A673 (cell line): Measurements from ENCODE around the gene EXOC4. TPM values are rescaled to one million over a fixed set of nuclear protein-coding genes. Genes with fewer than 3 reads are reported as not detected.

ENCODE experiments used
- BruUV-seq: library from RNA; stranded (reverse); fragments of 400-500 nt; replicated peaks from 2 replicates; lab custom pipeline; 2021; lab: Mats Ljungman, UMichigan
- CTCF ChIA-PET: fragments of 300-600 bp; sonication (Branson Sonifier 250); formaldehyde crosslinking; loops from one replicate; lab custom pipeline; 2022; ENCODE audit warnings: antibody characterized with exemption; lab: Charles Lee
- POLR2A ChIA-PET: fragments of 300-600 bp; sonication (Branson Sonifier 250); formaldehyde crosslinking; loops from one replicate; lab custom pipeline; 2022; ENCODE audit warnings: antibody characterized with exemption; ENCODE audit not compliant: low non-redundant PET; lab: Charles Lee
- DNase-seq: peaks from one replicate; pipeline ENCODE4 v3.0.0-alpha.2; 2015; ENCODE audit warnings: low spot score
- H3K27ac ChIP-seq: fragments of 200-600 bp; sonication (generic); 2 replicates; pipeline ENCODE4 v1.5.1; 2016; ENCODE audit warnings: mixed run types, low read depth, mild to moderate bottlenecking, mixed read lengths, antibody characterized with exemption, low read length; ENCODE audit not compliant: poor library complexity, severe bottlenecking
- H3K27me3 ChIP-seq: fragments of 200-600 bp; sonication (generic); replicated peaks from 2 replicates; pipeline ENCODE4 v1.6.1; 2017; ENCODE audit warnings: mixed run types, low read depth, mild to moderate bottlenecking, mixed read lengths, antibody characterized with exemption, low read length; ENCODE audit not compliant: insufficient read depth, poor library complexity
- H3K36me3 ChIP-seq: fragments of 200-600 bp; sonication (generic); 2 replicates; pipeline ENCODE4 v1.6.1; 2016; ENCODE audit warnings: mixed run types, mild to moderate bottlenecking, mixed read lengths, antibody characterized with exemption, low read length; ENCODE audit not compliant: insufficient read depth, poor library complexity, severe bottlenecking
- H3K4me1 ChIP-seq: fragments of 200-600 bp; sonication (generic); 2 replicates; pipeline ENCODE4 v1.6.1; 2017; ENCODE audit warnings: mixed run types, mild to moderate bottlenecking, mixed read lengths, antibody characterized with exemption, low read length; ENCODE audit not compliant: insufficient read depth, poor library complexity, severe bottlenecking
- H3K4me3 ChIP-seq: fragments of 200-600 bp; sonication (generic); 2 replicates; pipeline ENCODE4 v1.5.1; 2016; ENCODE audit warnings: low read depth, mixed run types, mild to moderate bottlenecking, mixed read lengths, low read length; ENCODE audit not compliant: poor library complexity, severe bottlenecking
- H3K9me3 ChIP-seq: fragments of 200-600 bp; sonication (generic); 2 replicates; pipeline ENCODE4 v1.6.1; 2016; ENCODE audit warnings: mixed run types, low read depth, mild to moderate bottlenecking, mixed read lengths, antibody characterized with exemption, low read length; ENCODE audit not compliant: poor library complexity, severe bottlenecking
- CTCF ChIP-seq: fragments of 300-800, 200-600 bp; sonication (generic); conservative IDR thresholded peaks from 2 replicates; pipeline ENCODE4 v1.5.1; 2017; ENCODE audit warnings: low read depth, mild to moderate bottlenecking, antibody characterized with exemption, low read length, moderate library complexity, mixed read lengths
- EZH2 ChIP-seq: fragments of 200-600 bp; sonication (generic); IDR thresholded peaks from 2 replicates; pipeline ENCODE4 v1.6.1; 2017; ENCODE audit warnings: borderline replicate concordance, low read depth, mild to moderate bottlenecking, mixed read lengths, antibody characterized with exemption, low read length; ENCODE audit not compliant: poor library complexity, severe bottlenecking
- intact Hi-C: fragments of 100-400 bp; cut with micrococcal nuclease; formaldehyde crosslinking; loops from one replicate; pipeline ENCODE4 v1.10.0; 2022; ENCODE audit not compliant: unreplicated experiment
- total RNA-seq: library from RNA; stranded (reverse); gene quantifications from 2 replicates; pipeline ENCODE4 v1.2.3, GENCODE V29; 2021

Gene EXOC4
- total RNA-seq, 1 experiment from 2014 or later = 66.1 TPM

GRCh38 chr7:133750287-133750686 is 497.4 kb downstream of the EXOC4 start:
- Histone ChIP-seq H3K4me3 (no peak overlapping the region), H3K27ac (no peak overlapping the region), H3K9me3 (no peaks in the 10 kb centered on the region), H3K4me1 (peaks cover 17% of the 10 kb centered on the region), H3K27me3 (no peaks in the 10 kb centered on the region), H3K36me3 (no peaks in the 10 kb centered on the region)
- DNase-seq = peak; percentile 78
- TF ChIP-seq EZH2 (no peak), CTCF (no peak)
- CTCF ChIA-PET = no interaction called here
- intact Hi-C loops = no loop called here
- POLR2A ChIA-PET = no interaction called here
- BruUV-seq = no TSS peak

GRCh38 chr7:133751079-133751478 is 498.2 kb downstream of the EXOC4 start:
- H3K4me3 ChIP-seq = no peak overlapping the region
- H3K9me3 ChIP-seq = no peaks in the 10 kb centered on the region
- intact Hi-C loops = no loop called here
- ChIA-PET POLR2A (no interaction called here), CTCF (no interaction called here)
- no peaks in the 10 kb centered on the region for H3K36me3 ChIP-seq
- peak; percentile 33 for DNase-seq
- no peak overlapping the region for H3K27ac ChIP-seq
- TF ChIP-seq EZH2 (no peak), CTCF (no peak)
- H3K4me1 ChIP-seq = peaks cover 17% of the 10 kb centered on the region
- BruUV-seq = no TSS peak
- H3K27me3 ChIP-seq = no peaks in the 10 kb centered on the region

DNA sequence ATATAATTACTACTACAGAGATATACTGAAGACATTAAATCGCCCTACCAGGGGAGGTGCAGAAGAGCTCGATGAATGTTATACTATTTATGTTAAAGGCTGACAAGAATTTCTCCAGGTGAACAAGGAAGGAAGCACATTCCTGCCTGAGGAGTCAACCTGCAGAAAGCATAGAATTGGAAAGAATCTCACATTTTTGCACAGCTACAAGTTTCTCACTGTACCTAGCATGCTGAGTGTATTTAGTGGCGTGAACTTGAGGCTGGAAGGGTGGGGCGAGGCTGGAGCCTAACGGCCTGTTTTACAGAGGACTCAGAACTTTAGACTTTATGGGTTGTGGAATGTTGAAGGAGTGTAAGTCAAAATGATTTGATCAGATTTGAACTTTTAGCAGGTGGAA is 500.6 kb downstream of the EXOC4 start:
- Histone ChIP-seq H3K36me3 (no peaks in the 10 kb centered on the region), H3K4me3 (no peak overlapping the region), H3K9me3 (no peaks in the 10 kb centered on the region), H3K27ac (no peak overlapping the region), H3K27me3 (no peaks in the 10 kb centered on the region), H3K4me1 (peaks cover 17% of the 10 kb centered on the region)
- ChIA-PET POLR2A (no interaction called here), CTCF (no interaction called here)
- no peak for DNase-seq
- TF ChIP-seq EZH2 = no peak
- no peak for TF ChIP-seq CTCF
- intact Hi-C loops = no loop called here
- BruUV-seq = no TSS peak
